Gastroesophageal sphincter (tissue), 3 donors: Measurements from ENCODE around the gene SMAD1.

Source experiments
- CTCF ChIP-seq, 4 experiments: fragments of 200-600 bp in 2 of 4; fragments of 450-650 bp in 2 of 4; sonication (generic) in 1 of 4; IDR thresholded peaks; one replicate each; pipeline ENCODE4 v1.5.1; 2017 to 2019; ENCODE audit warnings: antibody characterized with exemption in 4 of 4, mild to moderate bottlenecking in 2 of 4, moderate library complexity in 2 of 4
- POLR2A ChIP-seq, 2 donors: fragments of 450-650 bp; IDR thresholded peaks; one replicate each; pipeline ENCODE4 v1.6.1; 2017; ENCODE audit warnings: antibody characterized with exemption in 2 of 2, mild to moderate bottlenecking in 2 of 2, moderate library complexity in 1 of 2
- POLR2AphosphoS5 ChIP-seq: sonication (generic); formaldehyde crosslinking; IDR thresholded peaks from one replicate; pipeline ENCODE4 v1.6.1; 2017; ENCODE audit warnings: antibody characterized with exemption

- TF ChIP-seq POLR2A (IDR thresholded peaks at IDR 0.05) (no peak), CTCF (IDR thresholded peaks at IDR 0.05) (no peak), POLR2AphosphoS5 (no peak)
Measured at GRCh38 chr4:145539671-145540070, 58.0 kb downstream of the SMAD1 start.
